Measurements from ENCODE around the gene KIF2A. TPM values are rescaled to one million over a fixed set of nuclear protein-coding genes. Genes with fewer than 3 reads are reported as not detected.
"Not testable (repeated sequence)": the region's sequence is repeated elsewhere in the genome, so short reads cannot be mapped to it uniquely, and the experiment has no call there.

Gene KIF2A
- total RNA-seq, 1 donor from 2014 or later = 94.4 TPM

- not testable (repeated sequence) for DNase-seq (ENCODE audit: low read depth)
These were observed 14.2 kb upstream of the KIF2A start for GRCh38 chr5:62291829-62292228.

DNA sequence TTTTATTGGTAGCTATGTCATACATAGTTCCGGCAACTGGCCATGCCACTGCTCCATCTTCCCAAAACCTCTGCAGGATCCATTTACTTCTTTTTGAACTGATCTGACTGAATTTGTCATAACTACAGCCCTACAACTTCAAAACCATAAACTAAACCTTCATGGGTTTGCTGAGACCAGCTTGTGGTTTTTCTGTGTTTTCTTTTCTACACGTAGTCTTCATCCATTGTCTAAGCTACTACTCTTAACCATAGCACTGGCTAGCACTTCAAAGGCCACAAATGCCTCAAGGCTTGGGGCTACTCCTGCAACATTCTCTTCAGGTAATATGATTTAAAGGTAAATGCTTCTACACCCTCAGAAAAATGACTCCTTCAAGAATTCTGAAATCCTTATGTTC is 9.0 kb upstream of the KIF2A start:
- peak; percentile 71 for DNase-seq (ENCODE audit: low read depth)

DNA sequence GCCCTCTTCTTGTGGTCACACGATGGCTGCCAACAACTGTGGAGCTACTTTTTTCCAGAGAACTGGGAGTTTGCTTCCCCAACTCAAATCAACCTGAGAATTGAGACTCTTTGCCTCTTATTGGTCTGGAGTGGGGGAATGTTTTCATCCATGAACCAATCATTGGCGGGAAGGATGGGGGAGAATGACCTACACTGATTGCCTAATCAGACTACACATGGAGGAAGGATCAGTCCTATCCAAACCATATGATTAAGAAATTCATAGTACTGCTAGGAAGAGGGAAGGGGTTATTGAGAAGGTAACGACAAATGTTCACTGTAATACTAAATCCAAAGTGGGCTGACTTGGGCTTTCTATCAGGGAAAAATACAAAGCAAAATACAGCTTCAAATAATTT is 7.9 kb upstream of the KIF2A start:
- DNase-seq (ENCODE audit: low read depth) = no peak

DNA sequence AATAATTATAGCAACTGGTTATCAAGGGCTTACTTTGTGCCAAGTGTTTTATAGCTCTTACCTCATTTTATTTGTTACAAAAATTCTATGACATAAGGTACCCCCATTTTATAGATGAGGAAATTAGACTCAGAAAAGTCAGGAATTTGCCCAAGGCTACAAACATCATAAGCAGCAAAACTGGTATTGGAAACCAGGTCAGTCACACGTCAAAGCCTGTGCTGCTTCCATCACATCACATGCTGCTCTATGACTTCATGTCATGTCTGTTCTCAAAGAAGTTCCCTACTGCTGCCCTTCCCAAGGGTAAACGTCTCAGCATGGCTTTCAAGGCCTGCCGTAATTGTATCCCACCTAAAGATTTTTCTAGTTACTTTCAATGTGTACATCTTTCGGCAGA is 6.9 kb upstream of the KIF2A start:
- no peak for DNase-seq (ENCODE audit: low read depth)

DNA sequence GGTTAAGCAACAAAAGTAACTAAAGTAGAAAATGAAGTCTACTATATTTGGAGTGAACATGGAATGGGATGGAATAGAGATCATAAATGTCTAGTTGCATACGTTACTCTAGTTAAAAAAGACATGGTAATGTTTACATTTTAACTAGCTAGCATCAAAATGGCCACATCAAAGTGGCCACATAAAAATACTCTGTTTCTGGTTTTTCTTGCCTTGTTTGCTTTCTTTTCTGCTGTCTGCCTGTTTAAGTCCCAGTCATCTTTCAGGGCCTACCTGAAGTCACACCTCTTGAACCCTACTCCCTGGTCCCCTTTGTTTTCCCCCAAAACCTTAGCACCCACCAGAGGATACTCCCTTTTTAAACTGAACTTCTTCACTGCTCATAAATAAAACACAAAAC is 6.4 kb upstream of the KIF2A start:
- DNase-seq (ENCODE audit: low read depth) = no peak

GRCh38 chr5:62305358-62305714 is 670 bp upstream of the KIF2A start:
- DNase-seq (ENCODE audit: low read depth) = peak; percentile 35

DNA sequence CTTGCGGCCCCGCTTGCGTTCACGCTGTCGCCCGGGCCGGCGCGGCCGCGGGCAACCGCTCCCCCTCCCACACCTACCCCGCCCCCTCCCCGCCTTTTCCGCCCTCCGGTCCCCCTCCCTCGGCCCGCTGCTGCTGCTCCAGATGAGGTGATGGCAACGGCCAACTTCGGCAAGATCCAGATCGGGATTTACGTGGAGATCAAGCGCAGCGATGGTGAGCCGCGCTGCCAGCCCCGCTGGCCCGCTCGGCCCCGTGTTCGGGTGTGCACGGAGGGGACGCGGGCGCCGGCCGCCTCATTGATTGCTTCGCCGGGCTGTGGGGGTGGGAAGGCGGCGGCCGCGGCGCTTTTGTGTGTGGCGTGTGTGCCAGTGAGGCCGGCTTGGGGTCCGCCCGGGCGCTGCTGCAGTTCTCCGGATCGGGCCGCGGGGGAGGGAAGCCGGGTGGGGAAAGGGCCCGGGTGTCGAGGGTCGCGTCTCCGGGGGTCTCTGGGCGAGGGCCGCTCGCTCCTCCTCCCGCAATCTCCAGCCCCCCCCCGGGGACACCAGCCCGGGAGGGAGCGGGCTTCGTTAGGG is 403 bp downstream of the KIF2A start:
- DNase-seq (ENCODE audit: low read depth) = no peak

DNA sequence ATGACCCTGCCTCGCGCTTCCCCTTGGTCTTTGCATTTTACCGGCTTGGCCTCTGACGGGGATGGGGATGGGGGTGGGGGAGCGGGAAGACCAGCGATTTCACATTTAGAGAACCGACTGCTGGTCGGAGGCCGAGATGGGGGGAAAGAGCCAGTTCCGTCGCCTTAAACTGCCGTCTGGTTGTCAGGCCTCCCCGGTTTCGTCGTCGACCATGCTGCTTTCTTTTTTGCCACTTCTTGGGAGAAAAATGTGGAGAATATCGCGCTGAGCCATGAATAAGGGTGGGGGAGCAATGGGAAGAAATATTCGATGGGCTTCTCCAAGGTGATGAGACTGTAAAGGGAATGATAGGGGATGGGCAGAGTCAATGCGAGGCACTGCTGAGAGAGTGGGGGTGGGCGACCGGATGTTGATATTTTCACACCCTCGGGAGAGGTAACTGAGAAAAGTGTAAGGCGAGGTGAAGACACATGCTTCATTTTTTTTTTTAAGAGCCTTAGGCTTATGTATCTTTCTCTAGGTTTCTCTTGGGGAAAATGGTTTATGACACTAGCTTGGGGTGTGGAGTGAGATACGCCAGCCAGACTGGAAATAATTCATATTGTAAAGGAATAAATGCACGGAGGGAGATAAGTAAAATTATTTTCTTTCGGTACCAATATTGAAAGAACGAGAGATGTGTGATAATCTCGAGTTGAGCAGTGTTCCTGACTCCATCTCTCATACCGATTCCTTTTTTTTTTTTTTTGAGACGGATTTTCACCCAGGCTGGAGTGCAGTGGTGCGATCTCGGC is 1.1 kb downstream of the KIF2A start:
- DNase-seq (ENCODE audit: low read depth) = no peak

- no peak for DNase-seq (ENCODE audit: low read depth)
These were observed 2.4 kb downstream of the KIF2A start for GRCh38 chr5:62308439-62308838.

GRCh38 chr5:62309107-62309506 is 3.1 kb downstream of the KIF2A start:
- no peak for DNase-seq (ENCODE audit: low read depth)

DNA sequence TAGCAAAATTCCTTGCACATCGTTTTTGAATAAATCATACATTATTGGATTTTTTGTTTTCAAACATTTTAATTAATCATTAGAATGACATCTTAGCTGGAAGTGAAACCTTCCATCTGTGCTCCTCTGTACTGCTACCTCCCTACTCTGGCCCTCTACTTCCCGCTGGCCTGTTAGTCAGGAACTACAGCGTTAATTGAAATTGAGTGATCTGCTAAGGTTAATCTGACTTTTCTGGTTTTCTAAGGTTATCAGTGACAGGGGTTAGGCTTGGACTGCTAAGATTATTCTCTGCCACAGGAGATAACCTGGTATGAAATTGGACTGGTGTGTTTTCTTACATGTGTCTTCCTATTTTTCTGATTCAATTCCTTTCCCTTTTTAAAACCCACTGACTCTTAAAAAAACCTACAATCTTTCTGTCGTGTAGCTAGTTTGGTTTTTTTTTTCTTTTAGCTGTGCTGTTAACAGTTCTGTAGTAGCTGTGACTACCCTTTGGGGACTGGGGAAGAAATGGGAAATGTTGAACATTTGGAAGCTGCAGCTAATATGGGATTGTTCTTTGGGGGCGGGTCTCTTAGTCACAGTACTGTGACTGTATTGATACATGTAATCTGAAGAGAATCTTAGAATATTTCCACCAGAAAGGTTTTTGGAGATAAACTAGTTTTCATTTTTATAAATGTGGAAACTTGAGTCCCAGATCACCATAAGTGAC is 4.6 kb downstream of the KIF2A start:
- no peak for DNase-seq (ENCODE audit: low read depth)

- peak; percentile 38 for DNase-seq (ENCODE audit: low read depth)
These were observed 6.0 kb downstream of the KIF2A start for GRCh38 chr5:62312036-62312435.

GRCh38 chr5:62312674-62313073 is 6.7 kb downstream of the KIF2A start:
- no peak for DNase-seq (ENCODE audit: low read depth)

DNA sequence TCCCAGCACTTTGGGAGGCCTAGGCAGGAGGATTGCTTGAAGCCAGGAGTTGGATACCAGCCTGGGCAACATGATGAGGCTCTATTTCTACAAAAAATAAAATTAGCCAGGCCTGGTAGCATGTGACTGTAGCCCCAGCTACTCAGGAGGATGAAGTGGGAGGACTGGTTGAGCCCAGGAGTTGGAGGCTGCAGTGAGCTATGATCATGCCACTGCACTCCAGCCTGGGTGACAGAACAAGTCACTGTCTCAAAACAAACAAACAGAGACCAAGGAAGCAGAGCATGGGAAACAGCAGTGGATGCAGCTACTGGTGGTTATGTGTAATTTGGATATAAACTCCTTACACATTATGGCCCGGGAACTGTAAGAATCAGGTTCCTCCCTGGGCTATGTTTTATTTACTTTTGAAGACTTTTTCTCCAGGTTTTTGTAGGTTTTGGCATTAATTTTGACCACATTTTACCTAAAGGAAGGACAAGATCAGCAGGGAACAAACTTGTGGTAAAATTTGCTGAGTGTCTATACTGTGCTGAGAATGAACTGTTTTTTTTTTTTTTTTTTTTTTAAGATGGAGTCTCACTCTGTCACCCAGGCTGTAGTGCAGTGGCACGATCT is 8.3 kb downstream of the KIF2A start:
- DNase-seq (ENCODE audit: low read depth) = no peak

- no peak for DNase-seq (ENCODE audit: low read depth)
These were observed 9.6 kb downstream of the KIF2A start for GRCh38 chr5:62315376-62316175.

DNA sequence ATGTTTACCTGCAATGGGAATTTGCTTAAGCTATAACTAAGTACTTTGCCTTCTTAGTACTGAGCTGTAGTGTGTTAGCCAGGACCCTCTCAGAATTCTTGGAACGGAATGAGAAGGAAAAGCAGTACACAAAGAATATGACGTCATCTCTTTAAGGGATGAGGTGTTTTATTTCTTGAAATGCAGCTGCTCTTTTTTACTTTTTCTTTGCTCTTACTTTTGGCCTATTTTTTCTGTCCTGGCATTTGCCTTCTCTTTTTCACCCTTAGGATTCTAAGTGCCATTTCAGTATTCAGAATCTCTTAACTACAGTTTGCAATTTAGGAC is 10.1 kb downstream of the KIF2A start:
- no peak for DNase-seq (ENCODE audit: low read depth)

GRCh38 chr5:62317810-62318209 is 11.8 kb downstream of the KIF2A start:
- DNase-seq (ENCODE audit: low read depth) = no peak

- DNase-seq (ENCODE audit: low read depth) = no peak
These were observed 16.5 kb downstream of the KIF2A start for GRCh38 chr5:62322484-62322883.

DNA sequence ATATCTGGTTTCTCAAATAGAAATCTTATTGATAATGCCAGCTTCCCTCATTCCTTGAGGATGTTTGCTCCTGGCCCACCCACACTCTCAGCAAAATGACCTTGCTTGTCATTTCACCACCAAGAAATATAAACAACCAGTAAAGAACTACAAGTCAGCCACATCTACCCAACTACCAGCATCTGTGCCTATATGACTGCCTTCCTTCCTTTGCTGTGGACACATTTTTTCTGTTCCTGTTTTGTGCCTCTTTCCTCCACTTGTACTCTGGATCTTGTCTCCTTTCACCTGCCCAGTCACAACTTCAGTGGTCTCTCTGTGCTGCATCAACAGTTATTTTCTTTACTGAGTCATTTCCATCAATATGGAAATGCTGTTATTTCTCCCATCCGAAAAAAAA is 20.3 kb downstream of the KIF2A start:
- DNase-seq (ENCODE audit: low read depth) = no peak

GRCh38 chr5:62326702-62327101 is 20.7 kb downstream of the KIF2A start:
- DNase-seq (ENCODE audit: low read depth) = no peak

GRCh38 chr5:62327138-62328053 is 21.4 kb downstream of the KIF2A start:
- DNase-seq (ENCODE audit: low read depth) = no peak

Measured in renal cortical epithelial cell (primary cell).